ENCODE data around the gene INPP4B.
A peak's percentile ranks its signal among the peaks of the same experiment; 100 is the strongest.

INPP4B gene

GRCh38 chr4:142528433-142528832 is 317.7 kb downstream of the INPP4B start:
- Histone ChIP-seq H2BK12ac (ENCODE audit: low read length) (no peak overlapping the region), H2BK5ac (ENCODE audit: low read length) (no peak overlapping the region), H3K18ac (ENCODE audit: low read length) (no peak overlapping the region), H4K91ac (ENCODE audit: low read depth, low read length, poor library complexity) (no peak overlapping the region), H3K23ac (ENCODE audit: low read depth, low read length, poor library complexity) (no peak overlapping the region), H4K8ac (ENCODE audit: low read depth, low read length) (no peak overlapping the region), H2BK120ac (ENCODE audit: low read depth, low read length) (no peak overlapping the region), H3K79me1 (ENCODE audit: low read depth, low read length) (no peaks in the 10 kb centered on the region), H3K14ac (ENCODE audit: low read length) (no peak overlapping the region), H3K4ac (ENCODE audit: low read length) (no peak overlapping the region), H2AK5ac (ENCODE audit: low read depth, low read length) (no peak overlapping the region), H3K4me2 (ENCODE audit: insufficient read depth, low read length, poor library complexity, severe bottlenecking) (no peak overlapping the region), H2BK15ac (ENCODE audit: low read length) (no peak overlapping the region), H3K27ac (replicated peaks; ENCODE audit: low read length) (no peak overlapping the region), H3K4me3 (ENCODE audit: low read length in 2 of 2) (no peak overlapping the region), H3K27me3 (ENCODE audit: control insufficient read depth in 3 of 3, insufficient read depth in 3 of 3, low read depth in 1 of 3, low read length in 3 of 3) (no peaks in the 10 kb centered on the region), H3K9ac (ENCODE audit: low read depth, low read length, poor library complexity) (no peak overlapping the region), H2AFZ (ENCODE audit: low read length) (peak overlapping the region; percentile 16), H3K9me3 (replicated peaks in 1 of 2; ENCODE audit: control insufficient read depth in 2 of 2, insufficient read depth in 1 of 2, low read depth in 1 of 2, low read length in 2 of 2) (no peaks in the 10 kb centered on the region), H3K4me1 (ENCODE audit: control insufficient read depth in 2 of 2, insufficient read depth in 1 of 2, low read depth in 1 of 2, low read length in 2 of 2) (no peaks in the 10 kb centered on the region), H3K36me3 (replicated peaks in 1 of 2; ENCODE audit: control insufficient read depth in 2 of 2, insufficient read depth in 2 of 2, low read length in 2 of 2) (no peaks in the 10 kb centered on the region)
- DNase-seq (ENCODE audit: low spot score), result no peak
- WGBS, 2 donors (ENCODE audit: extremely low coverage in 2 of 2, insufficient read length in 2 of 2, insufficient replicate concordance in 1 of 2), result no CpG with 5 or more reads among the region's 1 CpG

GRCh38 chr4:142523111-142523510 is 323.0 kb downstream of the INPP4B start:
- no peak overlapping the region for H2AFZ ChIP-seq (ENCODE audit: low read length)
- no peak overlapping the region for H3K4ac ChIP-seq (ENCODE audit: low read length)
- H3K27ac ChIP-seq (replicated peaks; ENCODE audit: low read length), result no peak overlapping the region
- no peak for DNase-seq (ENCODE audit: low spot score)
- H3K9ac ChIP-seq (ENCODE audit: low read depth, low read length, poor library complexity), result no peak overlapping the region
- no peak overlapping the region for H3K14ac ChIP-seq (ENCODE audit: low read length)
- H4K91ac ChIP-seq (ENCODE audit: low read depth, low read length, poor library complexity), result no peak overlapping the region
- no peak overlapping the region for H2BK15ac ChIP-seq (ENCODE audit: low read length)
- no peak overlapping the region for H3K23ac ChIP-seq (ENCODE audit: low read depth, low read length, poor library complexity)
- no peak overlapping the region for H3K4me2 ChIP-seq (ENCODE audit: insufficient read depth, low read length, poor library complexity, severe bottlenecking)
- H3K79me1 ChIP-seq (ENCODE audit: low read depth, low read length), result no peaks in the 10 kb centered on the region
- H3K27me3 ChIP-seq (ENCODE audit: control insufficient read depth in 3 of 3, insufficient read depth in 3 of 3, low read depth in 1 of 3, low read length in 3 of 3), result no peaks in the 10 kb centered on the region
- no peak overlapping the region for H2AK5ac ChIP-seq (ENCODE audit: low read depth, low read length)
- H3K9me3 ChIP-seq (replicated peaks in 1 of 2; ENCODE audit: control insufficient read depth in 2 of 2, insufficient read depth in 1 of 2, low read depth in 1 of 2, low read length in 2 of 2), result no peaks in the 10 kb centered on the region
- no peak overlapping the region for H2BK120ac ChIP-seq (ENCODE audit: low read depth, low read length)
- WGBS, 2 donors (ENCODE audit: extremely low coverage in 2 of 2, insufficient read length in 2 of 2, insufficient replicate concordance in 1 of 2), result no CpG with 5 or more reads among the region's 3 CpGs
- H3K4me1 ChIP-seq (ENCODE audit: control insufficient read depth in 2 of 2, insufficient read depth in 1 of 2, low read depth in 1 of 2, low read length in 2 of 2), result no peaks in the 10 kb centered on the region
- H3K4me3 ChIP-seq (ENCODE audit: low read length in 2 of 2), result no peak overlapping the region
- H3K18ac ChIP-seq (ENCODE audit: low read length), result no peak overlapping the region
- no peak overlapping the region for H2BK5ac ChIP-seq (ENCODE audit: low read length)
- no peak overlapping the region for H4K8ac ChIP-seq (ENCODE audit: low read depth, low read length)
- H3K36me3 ChIP-seq (replicated peaks in 1 of 2; ENCODE audit: control insufficient read depth in 2 of 2, insufficient read depth in 2 of 2, low read length in 2 of 2), result no peaks in the 10 kb centered on the region
- H2BK12ac ChIP-seq (ENCODE audit: low read length), result no peak overlapping the region

- Histone ChIP-seq H2BK120ac (ENCODE audit: low read depth, low read length) (no peak overlapping the region), H3K27ac (replicated peaks; ENCODE audit: low read length) (no peak overlapping the region), H3K4me2 (ENCODE audit: insufficient read depth, low read length, poor library complexity, severe bottlenecking) (no peak overlapping the region), H3K79me1 (ENCODE audit: low read depth, low read length) (no peaks in the 10 kb centered on the region), H4K8ac (ENCODE audit: low read depth, low read length) (no peak overlapping the region), H2BK15ac (ENCODE audit: low read length) (no peak overlapping the region), H2BK12ac (ENCODE audit: low read length) (no peak overlapping the region), H3K14ac (ENCODE audit: low read length) (no peak overlapping the region), H4K91ac (ENCODE audit: low read depth, low read length, poor library complexity) (no peak overlapping the region), H3K4me1 (ENCODE audit: control insufficient read depth in 2 of 2, insufficient read depth in 1 of 2, low read depth in 1 of 2, low read length in 2 of 2) (no peaks in the 10 kb centered on the region), H3K27me3 (ENCODE audit: control insufficient read depth in 3 of 3, insufficient read depth in 3 of 3, low read depth in 1 of 3, low read length in 3 of 3) (no peaks in the 10 kb centered on the region), H3K36me3 (replicated peaks in 1 of 2; ENCODE audit: control insufficient read depth in 2 of 2, insufficient read depth in 2 of 2, low read length in 2 of 2) (no peaks in the 10 kb centered on the region), H3K9me3 (replicated peaks in 1 of 2; ENCODE audit: control insufficient read depth in 2 of 2, insufficient read depth in 1 of 2, low read depth in 1 of 2, low read length in 2 of 2) (no peaks in the 10 kb centered on the region), H3K23ac (ENCODE audit: low read depth, low read length, poor library complexity) (no peak overlapping the region), H3K9ac (ENCODE audit: low read depth, low read length, poor library complexity) (no peak overlapping the region), H2BK5ac (ENCODE audit: low read length) (no peak overlapping the region), H3K18ac (ENCODE audit: low read length) (no peak overlapping the region), H2AFZ (ENCODE audit: low read length) (no peak overlapping the region), H3K4me3 (ENCODE audit: low read length in 2 of 2) (no peak overlapping the region), H2AK5ac (ENCODE audit: low read depth, low read length) (no peak overlapping the region), H3K4ac (ENCODE audit: low read length) (no peak overlapping the region)
- DNase-seq (ENCODE audit: low spot score), result no peak
These were observed 326.8 kb downstream of the INPP4B start for GRCh38 chr4:142519342-142519741.

GRCh38 chr4:142516686-142517526 is 329.2 kb downstream of the INPP4B start:
- Histone ChIP-seq H3K36me3 (replicated peaks in 1 of 2; ENCODE audit: control insufficient read depth in 2 of 2, insufficient read depth in 2 of 2, low read length in 2 of 2) (no peaks in the 10 kb centered on the region), H3K9me3 (replicated peaks in 1 of 2; ENCODE audit: control insufficient read depth in 2 of 2, insufficient read depth in 1 of 2, low read depth in 1 of 2, low read length in 2 of 2) (no peaks in the 10 kb centered on the region), H2BK15ac (ENCODE audit: low read length) (no peak overlapping the region), H3K4ac (ENCODE audit: low read length) (no peak overlapping the region), H3K23ac (ENCODE audit: low read depth, low read length, poor library complexity) (no peak overlapping the region), H3K4me2 (ENCODE audit: insufficient read depth, low read length, poor library complexity, severe bottlenecking) (no peak overlapping the region), H2AFZ (ENCODE audit: low read length) (no peak overlapping the region), H3K14ac (ENCODE audit: low read length) (no peak overlapping the region), H2BK120ac (ENCODE audit: low read depth, low read length) (no peak overlapping the region), H4K8ac (ENCODE audit: low read depth, low read length) (no peak overlapping the region), H2AK5ac (ENCODE audit: low read depth, low read length) (no peak overlapping the region), H3K27ac (replicated peaks; ENCODE audit: low read length) (no peak overlapping the region), H3K4me3 (ENCODE audit: low read length in 2 of 2) (no peak overlapping the region), H3K79me1 (ENCODE audit: low read depth, low read length) (no peaks in the 10 kb centered on the region), H3K27me3 (ENCODE audit: control insufficient read depth in 3 of 3, insufficient read depth in 3 of 3, low read depth in 1 of 3, low read length in 3 of 3) (no peaks in the 10 kb centered on the region), H3K9ac (ENCODE audit: low read depth, low read length, poor library complexity) (no peak overlapping the region), H3K4me1 (ENCODE audit: control insufficient read depth in 2 of 2, insufficient read depth in 1 of 2, low read depth in 1 of 2, low read length in 2 of 2) (no peaks in the 10 kb centered on the region), H2BK12ac (ENCODE audit: low read length) (no peak overlapping the region), H3K18ac (ENCODE audit: low read length) (no peak overlapping the region), H2BK5ac (ENCODE audit: low read length) (no peak overlapping the region), H4K91ac (ENCODE audit: low read depth, low read length, poor library complexity) (no peak overlapping the region)
- no peak for DNase-seq (ENCODE audit: low spot score)
- WGBS, 2 donors (ENCODE audit: extremely low coverage in 2 of 2, insufficient read length in 2 of 2, insufficient replicate concordance in 1 of 2), result no CpG with 5 or more reads among the region's 4 CpGs
